ENCODE results near the gene CFD. TPM values are rescaled to one million over a fixed set of nuclear protein-coding genes. Genes with fewer than 3 reads are reported as not detected.

CFD gene
- polyA plus RNA-seq, 1 of the 3 experiments (the other 2 are of a cell fraction): 2.5 TPM

- Histone ChIP-seq H3K27ac (ENCODE audit: low read depth in 2 of 2, low read length in 1 of 2) (peak overlapping the region in 1 of 2 experiments; percentile 2; a peak in 2 of 4 replicates), H3K27me3 (ENCODE audit: insufficient read depth) (no peaks in the 10 kb centered on the region), H3K36me3 (replicated peaks in 1 of 2; ENCODE audit: control insufficient read depth in 1 of 2, insufficient read depth in 2 of 2, low read length in 1 of 2) (peaks cover 4 to 51% of the 10 kb centered on the region in 2 experiments), H2AFZ (ENCODE audit: low read depth) (no peak overlapping the region), H4K20me1 (ENCODE audit: insufficient read depth) (no peaks in the 10 kb centered on the region), H3K4me2 (no peak overlapping the region), H3K79me2 (ENCODE audit: insufficient read depth) (peaks cover 14% of the 10 kb centered on the region), H3F3A (replicated peaks; ENCODE audit: insufficient read depth) (peaks cover 6% of the 10 kb centered on the region), H3K4me1 (ENCODE audit: control insufficient read depth in 1 of 2, insufficient read depth in 2 of 2, low read depth in 1 of 2, low read length in 1 of 2) (peaks cover 0 to 20% of the 10 kb centered on the region in 2 experiments; a peak in 1 of 4 replicates), H3K4me3 (ENCODE audit: low read depth in 2 of 2, low read length in 1 of 2) (no peak overlapping the region), H3K9ac (no peak overlapping the region), H3K9me3 (no peaks in the 10 kb centered on the region), H3K9me2 (no peaks in the 10 kb centered on the region)
- DNase-seq: no peak
- TF ChIP-seq REST (IDR thresholded peaks at IDR 0.05; ENCODE audit: low read depth, low read length): no peak
- no peak for TF ChIP-seq YY1 (IDR thresholded peaks at IDR 0.05; ENCODE audit: low read depth)
- no peak for TF ChIP-seq EZH2phosphoT487 (IDR thresholded peaks at IDR 0.05; ENCODE audit: borderline replicate concordance, low read depth)
- no peak for TF ChIP-seq RAD21 (IDR thresholded peaks at IDR 0.05; ENCODE audit: low read length)
- no peak for TF ChIP-seq RXRA (IDR thresholded peaks at IDR 0.05; ENCODE audit: borderline replicate concordance, low read depth)
- no peak for TF ChIP-seq RCOR1 (IDR thresholded peaks at IDR 0.05; ENCODE audit: low read length)
- TF ChIP-seq POLR2AphosphoS5 (IDR thresholded peaks at IDR 0.05; ENCODE audit: low read depth, low read length): no peak
- TF ChIP-seq FOSL2 (IDR thresholded peaks at IDR 0.05; ENCODE audit: borderline replicate concordance, low read depth): no peak
- CTCF ChIA-PET: interaction anchor here (1.8 kb wide), 1 partner anchor 24 kb away, joined by 5 read pairs; no protein-coding TSS in a partner anchor
- WGBS (ENCODE audit: low lambda C conversion rate): 96% methylated on average over 8 of the region's 10 CpGs
- POLR2A ChIA-PET: no interaction called here
Measured at GRCh38 chr19:887599-887998, 28.1 kb downstream of the CFD start.

DNA sequence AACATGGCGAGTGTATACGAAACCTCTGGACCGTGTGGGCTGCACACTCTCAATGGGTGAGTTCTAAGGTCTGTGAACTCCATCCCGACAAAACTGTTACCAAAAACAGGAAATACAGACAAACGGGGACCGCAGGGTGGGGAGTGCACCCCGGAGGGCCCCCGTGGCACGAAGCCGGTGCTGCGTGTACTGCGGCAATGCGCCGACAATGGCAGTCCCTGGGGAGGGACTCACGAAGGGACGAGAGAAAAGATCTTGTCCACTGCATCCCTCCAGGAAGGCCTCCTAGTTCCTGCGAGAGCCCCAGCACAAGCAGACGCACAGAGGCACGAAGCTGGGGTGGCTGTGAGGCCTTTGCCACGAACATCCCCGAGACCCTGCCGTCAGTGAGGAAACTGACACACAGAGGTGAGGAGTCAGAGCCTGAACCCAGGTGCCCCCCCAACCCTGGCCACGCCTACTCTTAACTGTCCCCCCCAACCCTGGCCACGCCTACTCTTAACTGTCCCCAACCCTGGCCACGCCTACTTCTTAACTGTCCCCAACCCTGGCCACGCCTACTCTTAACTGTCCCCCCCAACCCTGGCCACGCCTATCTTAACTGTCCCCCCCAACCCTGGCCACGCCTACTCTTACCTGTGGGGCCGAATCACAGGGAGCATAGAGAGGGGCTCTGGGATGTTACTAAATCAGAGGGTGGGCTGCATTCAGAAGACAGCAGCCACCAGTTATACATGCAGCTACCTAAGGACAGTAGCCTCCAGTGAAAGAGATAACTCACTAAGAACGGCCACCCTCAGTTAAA, 29.3 kb downstream of the CFD start:
- TF ChIP-seq RFX5 (IDR thresholded peaks at IDR 0.05; ENCODE audit: low read length) (no peak), GABPA (IDR thresholded peaks at IDR 0.05; ENCODE audit: low read depth) (no peak), FOXM1 (IDR thresholded peaks at IDR 0.05; ENCODE audit: low read depth) (no peak), SIN3A (IDR thresholded peaks at IDR 0.05; ENCODE audit: borderline replicate concordance, low read depth, low read length) (no peak), ELF1 (IDR thresholded peaks at IDR 0.05) (no peak), USF2 (IDR thresholded peaks at IDR 0.05; ENCODE audit: borderline replicate concordance, low read depth, low read length) (no peak), REST (IDR thresholded peaks at IDR 0.05; ENCODE audit: low read depth, low read length) (no peak), EZH2phosphoT487 (IDR thresholded peaks at IDR 0.05; ENCODE audit: borderline replicate concordance, low read depth) (no peak), CHD2 (IDR thresholded peaks at IDR 0.05; ENCODE audit: low read length, partially characterized antibody) (no peak), TCF12 (IDR thresholded peaks at IDR 0.05) (no peak)
- ChIA-PET POLR2A (no interaction called here), CTCF (interaction anchor here (0.6 kb wide), 1 partner anchor 361 kb away, joined by 3 read pairs; no protein-coding TSS in a partner anchor)
- Histone ChIP-seq H4K20me1 (ENCODE audit: insufficient read depth) (no peaks in the 10 kb centered on the region), H3K27ac (ENCODE audit: low read depth in 2 of 2, low read length in 1 of 2) (no peak overlapping the region; a peak in 1 of 4 replicates), H3K4me2 (no peak overlapping the region), H2AFZ (ENCODE audit: low read depth) (no peak overlapping the region), H3K27me3 (ENCODE audit: insufficient read depth) (no peaks in the 10 kb centered on the region), H3K9me3 (no peaks in the 10 kb centered on the region), H3K79me2 (ENCODE audit: insufficient read depth) (peaks cover 14% of the 10 kb centered on the region), H3K9me2 (no peaks in the 10 kb centered on the region), H3K4me3 (ENCODE audit: low read depth in 2 of 2, low read length in 1 of 2) (no peak overlapping the region), H3K4me1 (ENCODE audit: control insufficient read depth in 1 of 2, insufficient read depth in 2 of 2, low read depth in 1 of 2, low read length in 1 of 2) (peaks cover 0 to 20% of the 10 kb centered on the region in 2 experiments; a peak in 1 of 4 replicates), H3F3A (replicated peaks; ENCODE audit: insufficient read depth) (peaks cover 9% of the 10 kb centered on the region), H3K9ac (no peak overlapping the region), H3K36me3 (replicated peaks in 1 of 2; ENCODE audit: control insufficient read depth in 1 of 2, insufficient read depth in 2 of 2, low read length in 1 of 2) (peaks cover 4 to 45% of the 10 kb centered on the region in 2 experiments)
- DNase-seq: no peak
- 91% methylated on average over 12 of the region's 30 CpGs for WGBS (ENCODE audit: low lambda C conversion rate)

Data from SK-N-SH (cell line).